Osteocyte (in vitro differentiated cells): Measurements from ENCODE around the gene CHN1. TPM values are rescaled to one million over a fixed set of nuclear protein-coding genes. Genes with fewer than 3 reads are reported as not detected.

Source experiments
- DNase-seq: peaks from one replicate; pipeline ENCODE4 v3.0.0; 2021; ENCODE audit warnings: mixed read lengths; ENCODE audit not compliant: unreplicated experiment; ENCODE audit errors: extremely low spot score
- H3K27ac Mint-ChIP-seq: one replicate; pipeline ENCODE4 v1.8.0; 2021; ENCODE audit warnings: mild to moderate bottlenecking, mixed read lengths; ENCODE audit not compliant: unreplicated experiment
- H3K27me3 Mint-ChIP-seq: one replicate; pipeline ENCODE4 v1.8.0; 2021; ENCODE audit warnings: mixed read lengths; ENCODE audit not compliant: unreplicated experiment
- H3K36me3 Mint-ChIP-seq: one replicate; pipeline ENCODE4 v1.8.0; 2021; ENCODE audit warnings: mixed read lengths; ENCODE audit not compliant: unreplicated experiment
- H3K4me1 Mint-ChIP-seq: one replicate; pipeline ENCODE4 v1.8.0; 2021; ENCODE audit warnings: mixed read lengths; ENCODE audit not compliant: unreplicated experiment
- H3K4me3 Mint-ChIP-seq: one replicate; pipeline ENCODE4 v1.8.0; 2021; ENCODE audit warnings: mild to moderate bottlenecking, moderate library complexity, mixed read lengths; ENCODE audit not compliant: unreplicated experiment
- H3K9me3 Mint-ChIP-seq: one replicate; pipeline ENCODE4 v1.8.0; 2021; ENCODE audit warnings: mixed read lengths; ENCODE audit not compliant: unreplicated experiment
- CTCF ChIP-seq: fragments of 200-600 bp; sonication (generic); IDR thresholded peaks from 2 replicates; pipeline ENCODE4 v1.5.0; 2021; ENCODE audit warnings: antibody characterized with exemption, mild to moderate bottlenecking, moderate library complexity
- total RNA-seq: library from RNA; stranded (reverse); gene quantifications from 2 replicates; pipeline ENCODE4 v1.2.1, GENCODE V29; 2021

The CHN1 gene
- total RNA-seq, 1 donor from 2014 or later, result 22.3 TPM

- no peak overlapping the region for H3K4me3 Mint-ChIP-seq
Observed at GRCh38 chr2:174939046-174939445, 66.1 kb downstream of the CHN1 start.

GRCh38 chr2:174931724-174932123 lies 73.5 kb downstream of the CHN1 start:
- no peak for DNase-seq
- H3K4me1 Mint-ChIP-seq, result peaks cover 7% of the 10 kb centered on the region
- H3K36me3 Mint-ChIP-seq, result peaks cover 3% of the 10 kb centered on the region
- TF ChIP-seq CTCF, result no peak
- H3K27ac Mint-ChIP-seq, result no peak overlapping the region
- no peaks in the 10 kb centered on the region for H3K27me3 Mint-ChIP-seq
- no peak overlapping the region for H3K4me3 Mint-ChIP-seq
- H3K9me3 Mint-ChIP-seq, result no peaks in the 10 kb centered on the region

More at GRCh38 chr2:174939046-174939445, 66.1 kb downstream of the CHN1 start:
- Mint-ChIP-seq H3K4me1 (peaks cover 9% of the 10 kb centered on the region), H3K27ac (peak overlapping the region; percentile 79), H3K36me3 (peaks cover 8% of the 10 kb centered on the region), H3K9me3 (no peaks in the 10 kb centered on the region), H3K27me3 (no peaks in the 10 kb centered on the region)
- no peak for TF ChIP-seq CTCF
- no peak for DNase-seq

GRCh38 chr2:174929786-174930185 lies 75.4 kb downstream of the CHN1 start:
- Mint-ChIP-seq H3K36me3 (peaks cover 3% of the 10 kb centered on the region), H3K9me3 (no peaks in the 10 kb centered on the region), H3K27ac (no peak overlapping the region), H3K4me1 (peaks cover 13% of the 10 kb centered on the region), H3K27me3 (no peaks in the 10 kb centered on the region), H3K4me3 (no peak overlapping the region)
- no peak for DNase-seq
- TF ChIP-seq CTCF, result no peak

- H3K4me3 Mint-ChIP-seq, result no peak overlapping the region
- peaks cover 7% of the 10 kb centered on the region for H3K9me3 Mint-ChIP-seq
- no peak for TF ChIP-seq CTCF
- DNase-seq, result no peak
- no peak overlapping the region for H3K27ac Mint-ChIP-seq
- peaks cover 3% of the 10 kb centered on the region for H3K36me3 Mint-ChIP-seq
- peaks cover 13% of the 10 kb centered on the region for H3K4me1 Mint-ChIP-seq
- H3K27me3 Mint-ChIP-seq, result no peaks in the 10 kb centered on the region
Observed at GRCh38 chr2:174925046-174925784, 80.0 kb downstream of the CHN1 start.

GRCh38 chr2:174924061-174924693 lies 81.0 kb downstream of the CHN1 start:
- no peak for DNase-seq
- Mint-ChIP-seq H3K27me3 (no peaks in the 10 kb centered on the region), H3K27ac (no peak overlapping the region), H3K9me3 (peaks cover 7% of the 10 kb centered on the region), H3K4me3 (no peak overlapping the region), H3K4me1 (peaks cover 13% of the 10 kb centered on the region), H3K36me3 (peaks cover 3% of the 10 kb centered on the region)
- TF ChIP-seq CTCF, result no peak
